Panc1 (cell line): ENCODE measurements around the gene CCDC124. TPM values are rescaled to one million over a fixed set of nuclear protein-coding genes. Genes with fewer than 3 reads are reported as not detected.

Experiments
- ATAC-seq: fragments of 200-7000 bp; cut with Tn5 transposase; 2 replicates; pipeline ENCODE4 v1.9.1; 2020; ENCODE audit warnings: mild to moderate bottlenecking, moderate library complexity
- BruUV-seq: library from RNA; stranded (reverse); fragments of 400-500 nt; replicated peaks from 2 replicates; lab custom pipeline; 2021; lab: Mats Ljungman, UMichigan
- CTCF ChIA-PET: fragments of 300-600 bp; sonication (Branson Sonifier 250); formaldehyde crosslinking; loops from one replicate; lab custom pipeline; 2022; ENCODE audit warnings: antibody characterized with exemption; lab: Charles Lee
- POLR2A ChIA-PET: fragments of 300-600 bp; sonication (Branson Sonifier 250); formaldehyde crosslinking; loops from one replicate; lab custom pipeline; 2022; ENCODE audit warnings: antibody characterized with exemption; lab: Charles Lee
- DNase-seq: peaks from one replicate; pipeline ENCODE4 v3.0.0-alpha.2; 2010; ENCODE audit warnings: low read depth, low spot score
- H3K27ac ChIP-seq: 2 replicates; pipeline ENCODE4 v1.5.1; 2011; ENCODE audit warnings: mild to moderate bottlenecking, low read length, inconsistent platforms
- H3K27me3 ChIP-seq: fragments of 200-500 bp; sonication (Bioruptor generic); 2 replicates; pipeline ENCODE4 v1.6.0; 2014; ENCODE audit warnings: low read length, inconsistent platforms; ENCODE audit not compliant: control insufficient read depth, insufficient read depth
- H3K36me3 ChIP-seq: fragments of 200-500 bp; sonication (Bioruptor generic); 2 replicates; pipeline ENCODE4 v1.5.1; 2014; ENCODE audit warnings: inconsistent platforms, mild to moderate bottlenecking, low read length, moderate library complexity; ENCODE audit not compliant: control insufficient read depth, insufficient read depth
- H3K4me1 ChIP-seq: 2 replicates; pipeline ENCODE4 v1.5.1; 2011; ENCODE audit warnings: inconsistent platforms, mild to moderate bottlenecking, low read length, moderate library complexity; ENCODE audit not compliant: control insufficient read depth, insufficient read depth
- H3K4me3 ChIP-seq, 2 experiments: 2 replicates each; pipeline ENCODE4 v1.5.1; 2011 to 2012; ENCODE audit warnings: low read depth in 2 of 2, low read length in 2 of 2, mild to moderate bottlenecking in 2 of 2, inconsistent platforms in 1 of 2, moderate library complexity in 1 of 2
- H3K9me3 ChIP-seq: fragments of 200-500 bp; sonication (Bioruptor generic); 2 replicates; pipeline ENCODE4 v1.5.1; 2014; ENCODE audit warnings: low read depth, mild to moderate bottlenecking, inconsistent platforms, low read length, moderate library complexity; ENCODE audit not compliant: control insufficient read depth, insufficient read depth
- POLR2AphosphoS5 ChIP-seq: IDR thresholded peaks from 2 replicates; pipeline ENCODE4 v1.6.1; 2012; ENCODE audit warnings: mild to moderate bottlenecking, low read depth, low read length, moderate library complexity
- SIN3A ChIP-seq: IDR thresholded peaks from 2 replicates; pipeline ENCODE4 v1.6.1; 2012; ENCODE audit warnings: low read depth, mild to moderate bottlenecking, low read length, moderate library complexity, borderline replicate concordance; ENCODE audit not compliant: insufficient read depth
- TCF7L2 ChIP-seq: IDR thresholded peaks from 2 replicates; pipeline ENCODE4 v1.6.1; 2011; ENCODE audit warnings: mild to moderate bottlenecking, low read depth, low read length, inconsistent platforms
- in situ Hi-C: cut with HindIII; loops from 2 replicates; pipeline ENCODE4 v1.10.0; 2016; ENCODE audit warnings: low sequenced_read_pairs, low pct_unique_long_range_greater_than_20kb
- intact Hi-C: fragments of 100-400 bp; cut with micrococcal nuclease; formaldehyde crosslinking; loops from one replicate; pipeline ENCODE4 v1.10.0; 2022; ENCODE audit not compliant: unreplicated experiment
- total RNA-seq: library from RNA; stranded (reverse); gene quantifications from one replicate; pipeline ENCODE4 v1.2.1, GENCODE V29; 2021; ENCODE audit not compliant: unreplicated experiment
- TF ChIP-seq, protein P1 (sequence below), 2 experiments: IDR thresholded peaks; 2 replicates each; pipeline ENCODE4 v1.6.1; 2011 to 2012; ENCODE audit warnings: low read depth in 2 of 2, control low read depth in 1 of 2, low read length in 1 of 2, mild to moderate bottlenecking in 1 of 2, moderate library complexity in 1 of 2; ENCODE audit not compliant: insufficient read depth in 1 of 2
- TF ChIP-seq, protein P2 (sequence below): fragments of 450-650 bp; IDR thresholded peaks from 2 replicates; pipeline ENCODE4 v1.5.1; 2017; ENCODE audit warnings: mild to moderate bottlenecking

CCDC124 gene
- total RNA-seq, 1 experiment from 2014 or later = 110 TPM

DNA sequence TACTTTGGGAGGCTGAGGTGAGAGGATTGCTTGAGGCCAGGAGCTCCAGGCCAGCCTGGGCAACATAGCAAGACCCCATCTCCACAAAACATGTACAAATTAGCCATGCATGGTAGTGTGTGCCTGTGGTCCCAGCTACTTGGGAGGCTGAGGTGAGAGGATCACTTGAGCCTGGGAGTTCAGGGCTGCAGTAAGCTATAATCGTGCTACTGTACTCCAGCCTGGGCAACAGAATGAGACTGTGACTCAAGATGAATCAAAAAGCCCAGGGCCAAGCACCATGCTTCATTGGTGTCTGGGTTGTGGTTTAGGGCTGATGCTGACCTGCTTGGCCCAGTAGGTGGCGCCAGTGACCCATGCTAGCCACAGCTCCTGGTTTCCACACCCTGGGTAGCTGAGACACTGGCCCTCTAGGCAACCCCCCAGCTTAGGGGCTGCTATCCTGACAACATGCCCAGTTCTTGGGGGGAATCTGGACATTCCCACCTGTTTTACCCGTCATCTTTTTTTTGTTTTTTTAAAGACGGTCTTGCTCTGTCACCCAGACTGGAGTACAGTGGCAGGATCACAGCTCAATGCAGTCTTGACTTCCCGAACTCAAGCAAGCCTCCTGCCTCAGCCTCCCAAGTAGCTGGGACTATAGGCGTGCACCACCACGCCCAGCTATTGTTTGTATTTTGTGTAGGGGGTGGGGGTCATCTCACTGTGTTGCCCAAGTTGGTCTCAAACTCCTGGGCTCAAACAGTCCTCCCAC lies 5.5 kb downstream of the CCDC124 start:
- Histone ChIP-seq H3K27ac (no peak overlapping the region), H3K36me3 (peaks cover 1% of the 10 kb centered on the region), H3K4me3 (no peak overlapping the region), H3K9me3 (no peaks in the 10 kb centered on the region), H3K27me3 (no peaks in the 10 kb centered on the region), H3K4me1 (peaks cover 4% of the 10 kb centered on the region; the same call in 1 of the 2 replicates)
- ATAC-seq = peak; percentile 94
- CTCF ChIA-PET = interaction anchor here (0.5 to 1.2 kb wide), 8 partner anchors 10 to 330 kb away, joined by 3 to 23 read pairs (median 6); no protein-coding TSS in a partner anchor
- intact Hi-C loops = loop anchor here (1.0 kb wide), 1 partner anchor 59 kb away; no protein-coding TSS in a partner anchor
- in situ Hi-C loops = no loop called here
- BruUV-seq = no TSS peak
- peak; percentile 72 for DNase-seq
- POLR2A ChIA-PET = interaction anchor here (0.6 to 0.7 kb wide), 2 partner anchors 58 to 159 kb away, joined by 3 read pairs; no protein-coding TSS in a partner anchor
- TF ChIP-seq, protein P1, sequence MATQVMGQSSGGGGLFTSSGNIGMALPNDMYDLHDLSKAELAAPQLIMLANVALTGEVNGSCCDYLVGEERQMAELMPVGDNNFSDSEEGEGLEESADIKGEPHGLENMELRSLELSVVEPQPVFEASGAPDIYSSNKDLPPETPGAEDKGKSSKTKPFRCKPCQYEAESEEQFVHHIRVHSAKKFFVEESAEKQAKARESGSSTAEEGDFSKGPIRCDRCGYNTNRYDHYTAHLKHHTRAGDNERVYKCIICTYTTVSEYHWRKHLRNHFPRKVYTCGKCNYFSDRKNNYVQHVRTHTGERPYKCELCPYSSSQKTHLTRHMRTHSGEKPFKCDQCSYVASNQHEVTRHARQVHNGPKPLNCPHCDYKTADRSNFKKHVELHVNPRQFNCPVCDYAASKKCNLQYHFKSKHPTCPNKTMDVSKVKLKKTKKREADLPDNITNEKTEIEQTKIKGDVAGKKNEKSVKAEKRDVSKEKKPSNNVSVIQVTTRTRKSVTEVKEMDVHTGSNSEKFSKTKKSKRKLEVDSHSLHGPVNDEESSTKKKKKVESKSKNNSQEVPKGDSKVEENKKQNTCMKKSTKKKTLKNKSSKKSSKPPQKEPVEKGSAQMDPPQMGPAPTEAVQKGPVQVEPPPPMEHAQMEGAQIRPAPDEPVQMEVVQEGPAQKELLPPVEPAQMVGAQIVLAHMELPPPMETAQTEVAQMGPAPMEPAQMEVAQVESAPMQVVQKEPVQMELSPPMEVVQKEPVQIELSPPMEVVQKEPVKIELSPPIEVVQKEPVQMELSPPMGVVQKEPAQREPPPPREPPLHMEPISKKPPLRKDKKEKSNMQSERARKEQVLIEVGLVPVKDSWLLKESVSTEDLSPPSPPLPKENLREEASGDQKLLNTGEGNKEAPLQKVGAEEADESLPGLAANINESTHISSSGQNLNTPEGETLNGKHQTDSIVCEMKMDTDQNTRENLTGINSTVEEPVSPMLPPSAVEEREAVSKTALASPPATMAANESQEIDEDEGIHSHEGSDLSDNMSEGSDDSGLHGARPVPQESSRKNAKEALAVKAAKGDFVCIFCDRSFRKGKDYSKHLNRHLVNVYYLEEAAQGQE (IDR thresholded peaks at IDR 0.05; ENCODE audit: insufficient read depth in 1 of 2, low read depth in 2 of 2, low read length in 1 of 2) = no peak
- TF ChIP-seq, protein P2, sequence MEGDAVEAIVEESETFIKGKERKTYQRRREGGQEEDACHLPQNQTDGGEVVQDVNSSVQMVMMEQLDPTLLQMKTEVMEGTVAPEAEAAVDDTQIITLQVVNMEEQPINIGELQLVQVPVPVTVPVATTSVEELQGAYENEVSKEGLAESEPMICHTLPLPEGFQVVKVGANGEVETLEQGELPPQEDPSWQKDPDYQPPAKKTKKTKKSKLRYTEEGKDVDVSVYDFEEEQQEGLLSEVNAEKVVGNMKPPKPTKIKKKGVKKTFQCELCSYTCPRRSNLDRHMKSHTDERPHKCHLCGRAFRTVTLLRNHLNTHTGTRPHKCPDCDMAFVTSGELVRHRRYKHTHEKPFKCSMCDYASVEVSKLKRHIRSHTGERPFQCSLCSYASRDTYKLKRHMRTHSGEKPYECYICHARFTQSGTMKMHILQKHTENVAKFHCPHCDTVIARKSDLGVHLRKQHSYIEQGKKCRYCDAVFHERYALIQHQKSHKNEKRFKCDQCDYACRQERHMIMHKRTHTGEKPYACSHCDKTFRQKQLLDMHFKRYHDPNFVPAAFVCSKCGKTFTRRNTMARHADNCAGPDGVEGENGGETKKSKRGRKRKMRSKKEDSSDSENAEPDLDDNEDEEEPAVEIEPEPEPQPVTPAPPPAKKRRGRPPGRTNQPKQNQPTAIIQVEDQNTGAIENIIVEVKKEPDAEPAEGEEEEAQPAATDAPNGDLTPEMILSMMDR = peak; percentile 91

DNA sequence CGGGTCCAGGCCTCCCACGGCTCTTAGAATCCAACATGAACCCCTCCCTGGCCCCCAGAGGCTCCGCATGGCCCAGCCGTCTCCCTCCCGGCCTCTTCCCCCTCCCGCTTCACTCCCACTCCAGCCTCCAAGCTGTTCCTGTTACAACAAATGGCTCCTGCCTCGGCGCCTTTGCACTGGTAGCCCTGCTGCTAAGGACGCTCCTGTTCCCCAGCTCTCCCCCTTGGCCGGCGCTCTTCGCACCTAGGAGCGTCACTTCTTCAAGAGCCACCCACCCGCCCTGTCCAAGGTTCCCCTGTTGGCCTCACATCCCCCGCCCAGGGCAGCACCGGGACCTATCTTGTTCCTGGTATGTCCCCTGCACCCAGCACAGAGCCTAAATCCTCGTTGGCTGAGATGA lies 9.4 kb downstream of the CCDC124 start:
- no peaks in the 10 kb centered on the region; the same call in 1 of the 2 replicates for H3K36me3 ChIP-seq
- H3K27me3 ChIP-seq = no peaks in the 10 kb centered on the region
- ChIA-PET CTCF (no interaction called here), POLR2A (interaction anchor here (0.5 kb wide), 1 partner anchor 76 kb away, joined by 4 read pairs; no protein-coding TSS in a partner anchor)
- TF ChIP-seq, protein P2 = no peak
- TF ChIP-seq, protein P1 (IDR thresholded peaks at IDR 0.05; ENCODE audit: insufficient read depth in 1 of 2, low read depth in 2 of 2, low read length in 1 of 2) = no peak
- no peak for TF ChIP-seq SIN3A
- TF ChIP-seq TCF7L2 = no peak
- no peak for TF ChIP-seq POLR2AphosphoS5
- peaks cover 4% of the 10 kb centered on the region; the same call in 1 of the 2 replicates for H3K4me1 ChIP-seq
- DNase-seq (no peak), ATAC-seq (no peak)
- intact Hi-C loops = no loop called here
- no peak overlapping the region for H3K27ac ChIP-seq
- in situ Hi-C loops = no loop called here
- no TSS peak for BruUV-seq
- no peaks in the 10 kb centered on the region for H3K9me3 ChIP-seq
- no peak overlapping the region for H3K4me3 ChIP-seq
